Measurements from ENCODE around the gene PRSS53. TPM values are rescaled to one million over a fixed set of nuclear protein-coding genes. Genes with fewer than 3 reads are reported as not detected.

The PRSS53 gene
- total and polyA plus RNA-seq, 10 of the 15 experiments (the other 5 are each of a cell fraction or from before 2014, with no cell fraction given) = 0.35 to 3.4 (median 0.88) TPM; not detected in 2

DNA sequence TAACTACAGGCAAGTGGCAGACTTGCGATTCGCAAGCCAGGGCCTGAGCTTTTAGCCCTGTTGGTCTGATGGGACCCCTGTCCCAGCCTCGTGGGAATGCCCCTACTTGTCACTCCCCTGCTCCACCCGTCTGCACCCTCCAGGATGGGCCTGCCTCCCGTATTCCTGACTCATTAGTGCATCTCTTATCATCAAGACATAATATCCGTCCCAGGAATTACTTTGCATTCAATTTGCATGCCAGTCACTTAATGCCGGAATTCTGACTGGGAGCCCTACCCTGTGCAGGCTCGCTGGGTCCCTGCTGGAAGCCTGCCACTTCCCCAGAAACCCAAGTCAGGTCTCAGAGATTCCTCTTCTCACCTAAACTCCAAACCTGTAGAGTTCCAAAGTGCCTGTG, 3.3 kb downstream of the PRSS53 start:
- RAD21 ChIA-PET (ENCODE audit: unreplicated experiment) = no interaction called here
- no peaks in the 10 kb centered on the region for H3K4me1 ChIP-seq (ENCODE audit: control insufficient read depth, insufficient read depth, low read length)
- no peaks in the 10 kb centered on the region for H3K9me3 ChIP-seq (replicated peaks; ENCODE audit: control insufficient read depth, insufficient read depth, low read length)
- H3K79me2 ChIP-seq (ENCODE audit: control insufficient read depth, insufficient read depth, low read length) = no peaks in the 10 kb centered on the region
- no peak overlapping the region for H2AFZ ChIP-seq (ENCODE audit: control insufficient read depth, low read depth, low read length)
- H3K36me3 ChIP-seq (ENCODE audit: control insufficient read depth in 2 of 2, insufficient read depth in 2 of 2, low read length in 1 of 2) = peaks cover 2% of the 10 kb centered on the region in 2 experiments; a peak in 3 of 4 replicates
- in situ Hi-C loops (cut with MboI) (no loop called here), intact Hi-C loops (cut with micrococcal nuclease; ENCODE audit: unreplicated experiment) (no loop called here)
- BruUV-seq (replicated peaks) = no TSS peak
- POLR2A ChIA-PET = no interaction called here
- WGBS (ENCODE audit: insufficient coverage, insufficient replicate concordance, low lambda C conversion rate, missing lambda C conversion rate) = 49% methylated on average over 8 of the region's 8 CpGs
- H3K9ac ChIP-seq (ENCODE audit: control insufficient read depth, insufficient read depth, low read length) = no peak overlapping the region
- H3K4me2 ChIP-seq (ENCODE audit: control insufficient read depth, insufficient read depth) = no peak overlapping the region
- CTCF ChIA-PET = interaction anchor here (1.2 kb wide), 1 partner anchor 100 kb away, joined by 3 read pairs; the partner anchor contains the start of gene HSD3B7
- H4K20me1 ChIP-seq (ENCODE audit: control insufficient read depth, insufficient read depth) = no peaks in the 10 kb centered on the region; the same call in 1 of the 2 replicates
- H3K4me3 ChIP-seq = no peak overlapping the region
- DNase-seq (ENCODE audit: low read depth, low spot score) (no peak), FAIRE-seq (no peak), ATAC-seq (no peak)
- no peak overlapping the region for H3K27ac ChIP-seq (ENCODE audit: control insufficient read depth, insufficient read depth)
- H3K27me3 ChIP-seq (replicated peaks in 1 of 2; ENCODE audit: control insufficient read depth in 2 of 2, insufficient read depth in 2 of 2, low read length in 1 of 2) = no peaks in the 10 kb centered on the region
- SMC1A ChIA-PET (ENCODE audit: uncharacterized antibody, unreplicated experiment) = no interaction called here
- TF ChIP-seq MTA3 (IDR thresholded peaks at IDR 0.05; ENCODE audit: borderline replicate concordance, low read length) (no peak), IKZF2 (IDR thresholded peaks at IDR 0.05) (no peak), NFXL1 (IDR thresholded peaks at IDR 0.05; ENCODE audit: borderline replicate concordance) (no peak), DPF2 (IDR thresholded peaks at IDR 0.05) (no peak), MXI1 (IDR thresholded peaks at IDR 0.05; ENCODE audit: low read depth, low read length) (no peak), ZNF274 (IDR thresholded peaks at IDR 0.05; ENCODE audit: insufficient read depth, insufficient read length) (no peak), RELA (IDR thresholded peaks at IDR 0.05; ENCODE audit: borderline replicate concordance, partially characterized antibody) (no peak), SIX5 (IDR thresholded peaks at IDR 0.05; ENCODE audit: low read depth, low read length, severe bottlenecking) (no peak), MYB (IDR thresholded peaks at IDR 0.05; ENCODE audit: borderline replicate concordance, low read depth, low read length) (no peak), POU2F2 (IDR thresholded peaks at IDR 0.05; ENCODE audit: borderline replicate concordance, low read depth, low read length) (no peak), SMAD5 (IDR thresholded peaks at IDR 0.05; ENCODE audit: low read depth) (no peak), GATAD2B (conservative IDR thresholded peaks at IDR 0.05; ENCODE audit: low read depth) (no peak), KDM1A (IDR thresholded peaks at IDR 0.05; ENCODE audit: borderline replicate concordance) (no peak)
- TF ChIP-seq, protein P1, sequence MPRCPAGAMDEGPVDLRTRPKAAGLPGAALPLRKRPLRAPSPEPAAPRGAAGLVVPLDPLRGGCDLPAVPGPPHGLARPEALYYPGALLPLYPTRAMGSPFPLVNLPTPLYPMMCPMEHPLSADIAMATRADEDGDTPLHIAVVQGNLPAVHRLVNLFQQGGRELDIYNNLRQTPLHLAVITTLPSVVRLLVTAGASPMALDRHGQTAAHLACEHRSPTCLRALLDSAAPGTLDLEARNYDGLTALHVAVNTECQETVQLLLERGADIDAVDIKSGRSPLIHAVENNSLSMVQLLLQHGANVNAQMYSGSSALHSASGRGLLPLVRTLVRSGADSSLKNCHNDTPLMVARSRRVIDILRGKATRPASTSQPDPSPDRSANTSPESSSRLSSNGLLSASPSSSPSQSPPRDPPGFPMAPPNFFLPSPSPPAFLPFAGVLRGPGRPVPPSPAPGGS (IDR thresholded peaks at IDR 0.05; ENCODE audit: borderline replicate concordance, insufficient read depth, low read depth, low read length, poor library complexity, severe bottlenecking) = no peak
- TF ChIP-seq, protein P2, sequence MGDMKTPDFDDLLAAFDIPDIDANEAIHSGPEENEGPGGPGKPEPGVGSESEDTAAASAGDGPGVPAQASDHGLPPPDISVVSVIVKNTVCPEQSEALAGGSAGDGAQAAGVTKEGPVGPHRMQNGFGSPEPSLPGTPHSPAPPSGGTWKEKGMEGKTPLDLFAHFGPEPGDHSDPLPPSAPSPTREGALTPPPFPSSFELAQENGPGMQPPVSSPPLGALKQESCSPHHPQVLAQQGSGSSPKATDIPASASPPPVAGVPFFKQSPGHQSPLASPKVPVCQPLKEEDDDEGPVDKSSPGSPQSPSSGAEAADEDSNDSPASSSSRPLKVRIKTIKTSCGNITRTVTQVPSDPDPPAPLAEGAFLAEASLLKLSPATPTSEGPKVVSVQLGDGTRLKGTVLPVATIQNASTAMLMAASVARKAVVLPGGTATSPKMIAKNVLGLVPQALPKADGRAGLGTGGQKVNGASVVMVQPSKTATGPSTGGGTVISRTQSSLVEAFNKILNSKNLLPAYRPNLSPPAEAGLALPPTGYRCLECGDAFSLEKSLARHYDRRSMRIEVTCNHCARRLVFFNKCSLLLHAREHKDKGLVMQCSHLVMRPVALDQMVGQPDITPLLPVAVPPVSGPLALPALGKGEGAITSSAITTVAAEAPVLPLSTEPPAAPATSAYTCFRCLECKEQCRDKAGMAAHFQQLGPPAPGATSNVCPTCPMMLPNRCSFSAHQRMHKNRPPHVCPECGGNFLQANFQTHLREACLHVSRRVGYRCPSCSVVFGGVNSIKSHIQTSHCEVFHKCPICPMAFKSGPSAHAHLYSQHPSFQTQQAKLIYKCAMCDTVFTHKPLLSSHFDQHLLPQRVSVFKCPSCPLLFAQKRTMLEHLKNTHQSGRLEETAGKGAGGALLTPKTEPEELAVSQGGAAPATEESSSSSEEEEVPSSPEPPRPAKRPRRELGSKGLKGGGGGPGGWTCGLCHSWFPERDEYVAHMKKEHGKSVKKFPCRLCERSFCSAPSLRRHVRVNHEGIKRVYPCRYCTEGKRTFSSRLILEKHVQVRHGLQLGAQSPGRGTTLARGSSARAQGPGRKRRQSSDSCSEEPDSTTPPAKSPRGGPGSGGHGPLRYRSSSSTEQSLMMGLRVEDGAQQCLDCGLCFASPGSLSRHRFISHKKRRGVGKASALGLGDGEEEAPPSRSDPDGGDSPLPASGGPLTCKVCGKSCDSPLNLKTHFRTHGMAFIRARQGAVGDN (IDR thresholded peaks at IDR 0.05) = no peak

Data from GM12878 (cell line).